ENCODE data around the gene HOXC4. TPM values are rescaled to one million over a fixed set of nuclear protein-coding genes. Genes with fewer than 3 reads are reported as not detected.

HOXC4 gene
- total and polyA plus RNA-seq, 10 of the 15 experiments (the other 5 are each of a cell fraction or from before 2014, with no cell fraction given) = 1.0 to 11.4 (median 4.2) TPM

DNA sequence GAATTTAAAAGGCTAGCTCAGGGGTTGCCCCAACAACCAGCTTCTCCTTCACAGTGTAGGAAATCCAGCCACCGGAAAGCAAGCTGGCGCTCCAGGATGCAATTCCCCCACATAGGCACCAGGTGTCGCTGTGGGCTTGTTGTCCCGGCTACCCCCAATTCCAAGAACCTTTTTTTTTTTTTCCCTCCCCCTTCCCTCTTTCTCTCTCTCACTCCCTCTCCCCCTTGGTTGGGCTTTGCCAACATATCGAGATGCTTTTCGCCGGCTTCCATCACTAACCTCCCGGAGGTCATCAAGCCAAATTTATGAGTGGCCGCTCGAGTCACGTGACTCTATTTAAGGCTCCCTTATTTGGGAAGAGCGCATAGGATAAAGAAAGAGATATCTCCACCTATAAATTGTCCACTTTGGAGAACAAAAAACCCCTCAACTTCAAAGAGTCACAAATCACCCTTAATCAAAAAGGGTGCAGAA is 21.0 kb upstream of the HOXC4 start, which contains the start of gene HOXC5 (continued):
- TF ChIP-seq E2F8 (IDR thresholded peaks at IDR 0.05; ENCODE audit: low read depth, partially characterized antibody) = peak; percentile 56
- peak; percentile 98 for TF ChIP-seq SMC3 (IDR thresholded peaks at IDR 0.05; ENCODE audit: borderline replicate concordance, low read length)
- no peak for TF ChIP-seq SREBF1 (IDR thresholded peaks at IDR 0.05; ENCODE audit: low read length)
- no peak for TF ChIP-seq PML (IDR thresholded peaks at IDR 0.05; ENCODE audit: low read length)
- TF ChIP-seq, protein P1, sequence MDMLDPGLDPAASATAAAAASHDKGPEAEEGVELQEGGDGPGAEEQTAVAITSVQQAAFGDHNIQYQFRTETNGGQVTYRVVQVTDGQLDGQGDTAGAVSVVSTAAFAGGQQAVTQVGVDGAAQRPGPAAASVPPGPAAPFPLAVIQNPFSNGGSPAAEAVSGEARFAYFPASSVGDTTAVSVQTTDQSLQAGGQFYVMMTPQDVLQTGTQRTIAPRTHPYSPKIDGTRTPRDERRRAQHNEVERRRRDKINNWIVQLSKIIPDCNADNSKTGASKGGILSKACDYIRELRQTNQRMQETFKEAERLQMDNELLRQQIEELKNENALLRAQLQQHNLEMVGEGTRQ (IDR thresholded peaks at IDR 0.05; ENCODE audit: borderline replicate concordance, low read depth, low read length) = peak; percentile 59
- TF ChIP-seq RB1 (IDR thresholded peaks at IDR 0.05; ENCODE audit: borderline replicate concordance) = 0 out of 2 replicates have a peak, but pooled peaks have one; percentile 51
- TF ChIP-seq RUNX3 (IDR thresholded peaks at IDR 0.05; ENCODE audit: low read length) = 0 out of 2 replicates have a peak, but pooled peaks have one; percentile 14
- TF ChIP-seq RAD21 (IDR thresholded peaks at IDR 0.05; ENCODE audit: insufficient read depth, low read depth, low read length) = peak; percentile 94
- TF ChIP-seq PAX8 (IDR thresholded peaks at IDR 0.05) = no peak
- 0 out of 2 replicates have a peak, but pooled peaks have one; percentile 58 for TF ChIP-seq WRNIP1 (IDR thresholded peaks at IDR 0.05; ENCODE audit: borderline replicate concordance, low read depth, low read length)
- no peak for TF ChIP-seq NKRF (conservative IDR thresholded peaks at IDR 0.05)
- no peak for TF ChIP-seq HDGF (IDR thresholded peaks at IDR 0.05)
- TF ChIP-seq EZH2 (IDR thresholded peaks at IDR 0.05; ENCODE audit: borderline replicate concordance, control insufficient read depth, low read depth, low read length) = no peak
- no peak for TF ChIP-seq POLR2AphosphoS2 (IDR thresholded peaks at IDR 0.05; ENCODE audit: low read depth, low read length)
- TF ChIP-seq TARDBP (IDR thresholded peaks at IDR 0.05; ENCODE audit: borderline replicate concordance) = 0 out of 2 replicates have a peak, but pooled peaks have one; percentile 36
- peak in 1 of 2 experiments; percentile 40; a peak in 1 of 4 replicates for TF ChIP-seq SRF (IDR thresholded peaks at IDR 0.05; ENCODE audit: low read depth in 2 of 2, low read length in 2 of 2)
- peak; percentile 88 for TF ChIP-seq NBN (IDR thresholded peaks at IDR 0.05)
- no peak for TF ChIP-seq CHD1 (IDR thresholded peaks at IDR 0.05; ENCODE audit: low read depth, low read length)
- no peak for TF ChIP-seq PAX5 (IDR thresholded peaks at IDR 0.05; ENCODE audit: borderline replicate concordance, low read depth, low read length)
- TF ChIP-seq KLF5 (IDR thresholded peaks at IDR 0.05; ENCODE audit: partially characterized antibody) = no peak
- TF ChIP-seq IKZF2 (IDR thresholded peaks at IDR 0.05) = peak; percentile 28 to 55; a peak in 2 of 4 replicates
- peak; percentile 31 for TF ChIP-seq SP1 (IDR thresholded peaks at IDR 0.05; ENCODE audit: low read depth, low read length)
- no peak for TF ChIP-seq BRCA1 (IDR thresholded peaks at IDR 0.05; ENCODE audit: low read depth, low read length)
- TF ChIP-seq E4F1 (IDR thresholded peaks at IDR 0.05; ENCODE audit: borderline replicate concordance, partially characterized antibody) = no peak
- no peak for TF ChIP-seq TBL1XR1 (IDR thresholded peaks at IDR 0.05; ENCODE audit: low read depth, low read length)

Measured in GM12878 (cell line).